NCI-H1417 (cell line): ENCODE measurements around the gene TSTD1.
A peak's percentile ranks its signal among the peaks of the same experiment; 100 is the strongest.
"Not testable (repeated sequence)": the region's sequence is repeated elsewhere in the genome, so short reads cannot be mapped to it uniquely, and the experiment has no call there.

Experiments
- DNase-seq, 3 experiments: peaks; one replicate each; lab custom pipeline; 2025; lab: John Stamatoyannopoulos, UW

The TSTD1 gene

GRCh38 chr1:161008869-161009510 lies 29.8 kb downstream of the TSTD1 start:
- DNase-seq: no peak

GRCh38 chr1:161007369-161007768 lies 31.4 kb downstream of the TSTD1 start:
- no peak for DNase-seq

GRCh38 chr1:161006563-161006962 lies 32.2 kb downstream of the TSTD1 start:
- no peak for DNase-seq

GRCh38 chr1:161001525-161001924 lies 37.2 kb downstream of the TSTD1 start:
- DNase-seq: peak; percentile 16 to 77 (median 56)

- DNase-seq: no peak
These were observed 37.9 kb downstream of the TSTD1 start for GRCh38 chr1:161000736-161001480.

GRCh38 chr1:160999376-160999775 lies 39.4 kb downstream of the TSTD1 start:
- DNase-seq: no peak

GRCh38 chr1:160997323-160998038 lies 41.3 kb downstream of the TSTD1 start:
- DNase-seq: peak in 1 of 3 experiments; percentile 43

- DNase-seq: no peak
These were observed 42.6 kb downstream of the TSTD1 start for GRCh38 chr1:160996178-160996577.

- DNase-seq: peak; percentile 17 to 43 (median 42)
These were observed 45.1 kb downstream of the TSTD1 start for GRCh38 chr1:160993544-160994193.

GRCh38 chr1:160992036-160992435 lies 46.7 kb downstream of the TSTD1 start:
- DNase-seq: not testable (repeated sequence)
